Measurements from ENCODE around the gene LTF.

LTF gene

DNA sequence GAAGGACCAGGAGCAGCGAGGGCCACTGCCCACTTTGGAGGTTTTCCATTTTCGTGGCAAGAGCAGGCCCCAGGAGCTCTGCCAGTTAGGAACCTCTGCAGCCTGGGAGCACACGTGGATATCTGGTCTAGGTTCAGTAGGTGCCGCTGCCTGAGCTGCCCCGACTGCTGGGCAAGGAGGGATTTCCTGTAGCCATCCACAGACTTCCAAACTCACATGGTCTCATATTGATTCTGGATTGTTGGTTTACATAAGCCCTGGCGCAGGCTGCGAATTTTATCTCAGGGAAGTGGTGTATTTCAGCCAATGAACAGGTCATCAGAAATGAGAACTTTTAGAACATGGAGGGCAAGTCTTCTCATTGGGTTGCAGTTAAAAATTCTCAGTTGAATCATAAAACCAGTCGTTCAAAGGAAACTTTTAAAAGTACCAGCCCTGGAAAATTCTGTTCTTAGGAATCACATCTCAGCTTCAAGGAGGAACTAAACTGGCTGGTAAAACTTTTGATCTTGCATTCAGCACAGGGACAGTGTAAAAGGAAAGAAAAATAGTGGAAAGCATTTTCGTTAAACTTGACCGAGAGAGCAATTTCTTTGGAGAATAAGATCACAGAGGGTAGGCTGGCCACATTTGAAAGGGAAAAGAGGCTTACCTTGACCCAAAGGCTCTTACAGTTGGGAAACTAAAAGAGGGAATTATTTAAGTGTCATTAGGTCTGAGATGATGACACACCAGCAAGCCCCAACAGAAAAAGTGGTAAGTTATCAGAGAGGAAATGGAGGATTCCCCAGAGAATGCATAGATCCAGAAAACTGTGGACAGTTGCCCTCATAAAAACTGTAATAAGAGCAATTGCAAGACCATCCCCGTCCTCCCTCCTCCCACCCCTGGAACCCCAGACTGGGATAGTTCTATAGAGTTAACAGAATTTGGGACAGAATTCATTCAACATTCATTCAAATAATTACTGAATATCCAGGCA, 26.7 kb upstream of the LTF start:
- no peak for DNase-seq (ENCODE audit: extremely low read depth in 1 of 2, low read depth in 1 of 2)

DNA sequence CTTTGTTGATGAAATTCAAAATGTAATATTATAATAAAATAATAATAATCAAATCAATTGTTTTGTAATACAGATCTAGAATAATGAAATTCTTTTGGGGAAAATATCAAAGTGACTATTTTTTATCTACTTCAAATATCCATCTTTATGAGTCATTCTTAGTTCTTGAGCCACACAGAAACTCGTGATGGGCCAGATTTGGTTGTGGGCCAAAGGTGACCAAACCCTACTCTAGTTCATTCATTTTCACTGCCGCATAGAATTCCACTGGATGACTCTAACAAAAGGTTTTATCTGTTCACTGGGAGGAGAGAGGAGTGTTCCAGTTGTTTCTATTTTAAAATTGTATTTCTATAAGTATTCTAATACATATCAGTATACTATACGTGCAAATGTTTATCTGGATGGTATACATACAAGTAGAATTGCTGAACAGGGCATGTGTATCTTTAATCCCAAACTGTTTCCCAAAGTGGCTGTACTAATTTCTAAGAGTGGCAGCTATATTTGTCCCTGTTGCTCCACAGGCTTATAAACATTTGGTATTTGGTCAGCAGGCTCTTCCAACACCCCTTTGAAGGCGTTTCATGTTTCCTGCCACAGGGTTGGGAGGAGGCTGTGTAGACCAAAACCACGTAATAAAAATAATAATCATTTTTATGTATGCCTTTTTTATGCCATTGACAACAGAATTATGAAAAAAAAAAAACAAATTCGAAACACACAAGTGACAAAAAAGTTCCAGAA, 25.8 kb upstream of the LTF start:
- no peak for DNase-seq (ENCODE audit: extremely low read depth in 1 of 2, low read depth in 1 of 2)

DNA sequence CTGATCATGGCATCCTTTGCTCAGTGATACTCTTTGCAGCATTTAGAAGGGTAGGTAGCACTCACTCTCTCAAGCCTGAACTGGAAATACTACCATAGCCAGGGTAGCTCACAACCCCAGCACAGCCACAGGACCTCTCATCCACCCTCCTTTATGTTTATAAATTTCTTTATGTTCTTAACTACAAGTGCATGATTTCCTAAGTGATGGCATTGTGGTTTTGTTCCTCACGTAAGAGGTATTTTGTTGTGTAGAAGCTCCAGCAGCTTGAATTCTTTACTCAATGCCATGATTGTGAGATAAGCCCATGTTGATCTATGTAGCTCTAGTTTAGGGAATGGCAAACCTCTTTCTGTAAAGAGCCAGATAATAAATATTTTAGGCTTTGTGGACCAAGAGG, 25.2 kb upstream of the LTF start:
- DNase-seq (ENCODE audit: extremely low read depth in 1 of 2, low read depth in 1 of 2): no peak

DNA sequence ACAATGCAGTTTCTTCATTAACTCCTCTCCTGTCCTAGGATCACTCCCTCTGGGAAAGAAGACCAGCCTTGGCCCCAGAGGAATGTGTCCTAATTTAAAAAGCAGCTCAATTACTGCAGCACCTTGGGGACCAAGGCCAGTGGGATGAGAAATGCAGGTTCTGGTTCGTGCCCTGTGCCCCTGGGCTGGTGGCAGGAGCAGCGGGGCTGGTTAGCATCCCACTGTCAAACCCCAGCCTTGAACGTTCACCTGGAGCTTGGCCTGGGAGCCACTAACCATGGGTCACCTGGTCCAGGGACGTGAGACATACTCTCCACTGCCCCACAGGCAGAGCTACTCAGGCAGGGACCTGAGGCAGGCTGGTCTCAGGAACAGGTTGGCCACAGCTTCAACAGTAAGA, 24.7 kb upstream of the LTF start:
- no peak for DNase-seq (ENCODE audit: extremely low read depth in 1 of 2, low read depth in 1 of 2)

DNA sequence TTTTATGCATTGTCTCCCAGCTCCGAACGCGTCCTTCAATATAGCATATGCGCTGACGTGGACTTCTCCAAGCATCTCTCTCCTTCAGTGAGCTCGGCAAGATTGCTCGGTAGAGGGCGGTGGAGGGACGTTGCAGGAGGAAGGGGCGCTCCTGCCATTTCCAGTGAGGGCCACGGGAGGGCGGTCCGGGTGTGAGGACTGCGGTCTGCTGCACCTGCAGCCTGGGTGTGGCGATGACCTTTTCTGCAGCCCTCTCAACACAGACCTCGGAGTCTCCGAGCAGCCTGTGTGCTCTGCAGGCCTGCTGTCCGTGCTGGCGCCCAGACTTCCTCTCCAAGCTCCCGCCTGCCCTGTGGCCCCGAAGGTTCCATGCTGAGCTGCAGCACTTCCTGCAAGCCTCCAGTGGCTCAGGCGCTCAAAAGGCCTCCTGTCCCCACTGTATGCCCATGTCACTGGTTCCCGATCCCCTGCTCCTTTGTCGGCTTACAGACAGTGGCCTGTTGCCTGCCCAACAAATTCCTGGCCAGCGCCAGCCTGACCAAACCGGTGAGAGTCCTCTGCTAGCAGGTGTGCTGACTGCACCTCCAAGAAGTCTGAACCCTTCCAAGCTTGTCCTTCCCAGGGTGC, 24.1 kb upstream of the LTF start:
- peak; percentile 87 to 89 for DNase-seq (ENCODE audit: extremely low read depth in 1 of 2, low read depth in 1 of 2)

DNA sequence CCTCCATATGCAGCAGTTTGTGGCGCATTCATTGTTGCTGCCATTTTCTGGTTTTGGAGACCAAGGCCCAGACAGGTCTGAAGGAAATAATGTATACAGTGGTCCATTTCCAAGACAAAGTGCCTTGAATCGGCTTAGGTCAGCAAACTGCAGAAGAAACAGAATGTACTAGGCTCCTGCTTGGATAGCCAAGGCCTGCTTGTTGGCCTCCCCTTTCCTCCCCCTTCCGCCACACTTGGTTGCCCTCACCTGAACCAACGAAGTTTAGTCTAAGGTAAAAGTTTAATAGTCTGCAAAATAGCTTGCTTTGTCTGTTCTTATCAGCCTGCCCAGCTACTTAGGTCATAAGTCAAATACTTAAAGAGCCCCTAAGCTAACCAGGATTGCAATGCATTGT, 21.1 kb upstream of the LTF start:
- DNase-seq (ENCODE audit: extremely low read depth in 1 of 2, low read depth in 1 of 2): no peak

DNA sequence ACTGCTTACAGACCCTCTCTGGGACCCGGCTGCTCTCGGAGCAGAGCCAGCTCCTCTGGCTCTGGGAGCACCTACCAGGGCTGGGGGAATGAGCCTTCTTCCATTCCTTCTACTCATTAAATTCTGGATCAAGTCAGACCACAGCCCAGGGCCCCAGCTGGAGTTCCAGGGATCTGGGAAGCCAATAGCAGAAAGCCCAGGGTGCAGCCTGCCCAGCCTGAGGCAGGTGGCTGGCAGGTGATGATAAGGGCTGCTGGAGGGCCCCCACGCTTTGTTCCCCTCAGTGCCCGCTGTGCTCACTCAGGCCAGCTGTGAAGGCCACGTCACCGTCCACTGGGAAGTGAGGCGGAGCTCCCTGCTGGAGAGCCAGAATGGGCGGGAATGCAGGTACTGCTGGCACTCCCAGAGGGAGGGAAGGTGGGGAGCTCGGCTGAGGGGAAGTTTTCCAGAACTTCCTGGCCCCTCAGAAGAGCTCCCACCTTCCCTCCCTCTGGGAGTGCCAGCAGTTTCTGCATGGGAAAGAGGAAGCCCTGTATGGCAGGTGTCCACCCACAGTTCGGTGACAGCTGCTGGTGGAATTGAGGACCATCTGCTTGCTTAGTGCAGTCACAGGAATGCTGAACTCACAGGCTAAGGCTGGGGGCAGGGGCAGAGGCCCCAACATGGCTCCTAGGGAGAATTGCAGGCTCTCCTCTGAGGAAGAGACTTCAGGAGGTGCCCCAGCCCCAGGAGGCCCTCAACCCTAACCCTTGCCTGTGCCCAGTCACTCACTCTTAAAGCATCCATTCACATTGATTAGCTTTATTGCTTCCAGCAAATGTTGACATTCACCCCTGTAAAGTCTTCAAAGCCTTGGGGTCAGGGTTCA, 20.4 kb upstream of the LTF start:
- no peak for DNase-seq (ENCODE audit: extremely low read depth in 1 of 2, low read depth in 1 of 2)

DNA sequence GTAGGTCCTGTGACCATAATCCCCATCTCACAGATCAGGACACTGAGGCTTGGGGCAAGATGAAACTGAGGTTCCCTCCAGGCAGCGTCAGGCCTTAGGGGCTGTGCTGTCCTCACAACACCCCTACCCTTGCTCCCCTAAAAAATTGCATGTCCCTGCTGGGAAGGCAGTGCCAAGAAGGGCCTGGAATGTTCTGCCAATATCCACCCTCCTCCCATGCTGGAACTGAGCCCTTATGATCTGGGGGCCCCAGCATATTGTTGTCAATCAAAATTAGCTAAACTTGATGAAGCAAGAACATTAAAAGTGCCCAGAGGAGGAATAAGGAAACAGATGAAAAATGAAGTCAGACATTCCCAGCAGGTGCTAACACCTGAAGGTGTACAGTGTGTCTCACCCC, 19.7 kb upstream of the LTF start:
- no peak for DNase-seq (ENCODE audit: extremely low read depth in 1 of 2, low read depth in 1 of 2)

DNA sequence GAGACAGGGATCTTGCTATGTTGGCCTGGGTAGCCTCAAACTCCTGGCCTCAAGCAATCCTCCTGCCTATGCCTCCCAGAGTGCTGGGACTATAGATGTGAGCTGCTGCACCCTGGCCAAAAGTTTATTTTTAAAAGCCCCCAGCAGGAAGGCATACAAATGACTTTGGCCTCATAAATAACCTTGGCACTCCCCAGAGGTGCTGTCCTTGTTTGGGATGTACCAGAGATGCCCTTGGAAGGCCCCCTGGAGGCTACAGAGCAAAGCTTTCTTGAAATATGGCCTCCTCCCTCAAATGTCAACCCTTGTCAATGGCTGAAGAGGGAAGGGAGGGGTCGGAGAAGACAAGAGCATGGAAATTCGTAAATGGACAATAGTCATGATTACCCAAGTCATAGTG, 19.1 kb upstream of the LTF start:
- no peak for DNase-seq (ENCODE audit: extremely low read depth in 1 of 2, low read depth in 1 of 2)

DNA sequence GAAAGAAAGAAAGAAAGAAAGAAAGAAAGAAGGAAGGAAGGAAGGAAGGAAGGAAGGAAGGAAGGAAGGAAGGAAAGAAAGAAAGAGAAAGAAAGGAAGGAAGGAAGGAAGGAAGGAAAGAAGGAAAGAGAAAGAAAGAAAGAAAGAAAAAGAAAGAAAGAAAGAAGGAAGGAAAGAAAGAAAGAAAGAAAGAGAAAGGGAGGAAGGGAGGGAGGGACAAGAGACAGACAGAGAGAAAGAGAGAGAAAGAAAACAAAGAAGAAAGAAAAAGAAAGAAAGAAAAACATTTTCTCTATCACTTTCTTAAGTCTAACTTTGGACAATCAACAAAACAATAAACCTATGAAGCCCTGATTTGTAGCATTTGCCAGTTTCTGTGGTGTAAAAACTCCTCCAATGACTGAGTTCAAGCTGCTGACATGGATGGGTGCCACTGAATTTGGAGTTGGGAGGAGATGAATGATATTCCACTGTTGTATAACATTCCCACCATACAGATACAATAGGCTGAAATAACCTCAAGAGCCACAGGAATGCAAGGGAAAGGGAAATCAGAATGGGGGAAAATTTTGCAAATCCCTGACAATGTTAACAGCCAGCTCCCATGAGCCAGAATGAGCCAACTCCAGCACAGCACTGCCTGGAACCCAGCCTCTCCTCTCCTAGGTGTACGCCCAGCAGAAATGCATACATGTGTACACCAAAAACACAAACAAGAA, 18.1 kb upstream of the LTF start:
- no peak for DNase-seq (ENCODE audit: extremely low read depth in 1 of 2, low read depth in 1 of 2)

DNA sequence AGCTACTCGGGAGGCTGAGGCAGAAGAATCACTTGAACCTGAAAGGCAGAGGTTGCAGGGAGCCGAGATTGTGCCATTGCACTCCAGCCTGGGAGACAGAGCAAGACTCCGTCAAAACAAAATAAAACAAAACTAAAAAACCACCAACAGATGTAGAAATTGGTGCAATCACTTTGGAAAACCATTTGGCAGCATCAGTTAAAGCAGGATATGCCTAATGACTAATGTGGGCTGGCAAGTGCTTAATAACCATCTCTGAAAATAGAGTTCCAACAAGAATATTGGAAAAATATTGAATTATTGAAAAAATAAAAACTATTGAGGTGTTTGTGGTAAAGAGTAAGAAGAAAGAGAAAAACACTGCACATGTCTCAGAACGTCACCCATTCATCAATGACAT, 16.9 kb upstream of the LTF start:
- no peak for DNase-seq (ENCODE audit: extremely low read depth in 1 of 2, low read depth in 1 of 2)

DNA sequence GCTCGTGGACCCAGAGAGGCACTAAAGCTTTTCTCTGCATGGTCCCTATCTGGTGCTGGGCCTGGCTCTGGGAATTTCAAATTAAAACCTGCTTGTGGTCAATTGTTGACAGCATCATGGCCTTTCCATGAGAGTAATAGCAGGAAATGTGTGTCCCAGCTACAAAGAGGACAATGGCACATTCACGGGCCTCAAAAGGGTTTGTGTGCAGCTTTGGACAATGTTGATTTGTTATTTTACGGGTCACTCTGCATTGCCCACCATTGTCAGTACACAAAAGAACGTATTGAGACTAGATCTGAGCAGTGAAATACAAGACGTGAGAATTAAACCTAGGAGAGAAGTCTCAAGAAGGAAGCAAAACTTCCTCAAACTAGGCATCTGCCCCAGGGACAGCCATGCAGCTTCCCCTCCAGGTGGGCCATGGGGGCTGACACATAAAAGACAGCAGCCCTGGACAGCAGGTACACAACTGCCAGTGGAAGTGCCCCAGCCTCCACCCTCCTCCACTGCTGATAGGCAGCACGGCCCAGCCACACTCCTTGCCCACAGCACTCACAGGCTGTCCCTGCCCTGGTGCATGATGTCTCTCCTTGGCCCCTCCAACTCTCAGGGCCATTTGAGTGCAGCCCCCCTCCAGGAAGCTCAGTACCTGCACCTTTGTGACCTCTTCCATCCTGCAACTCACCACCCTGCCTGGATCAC, 15.9 kb upstream of the LTF start:
- DNase-seq (ENCODE audit: extremely low read depth in 1 of 2, low read depth in 1 of 2): no peak

DNA sequence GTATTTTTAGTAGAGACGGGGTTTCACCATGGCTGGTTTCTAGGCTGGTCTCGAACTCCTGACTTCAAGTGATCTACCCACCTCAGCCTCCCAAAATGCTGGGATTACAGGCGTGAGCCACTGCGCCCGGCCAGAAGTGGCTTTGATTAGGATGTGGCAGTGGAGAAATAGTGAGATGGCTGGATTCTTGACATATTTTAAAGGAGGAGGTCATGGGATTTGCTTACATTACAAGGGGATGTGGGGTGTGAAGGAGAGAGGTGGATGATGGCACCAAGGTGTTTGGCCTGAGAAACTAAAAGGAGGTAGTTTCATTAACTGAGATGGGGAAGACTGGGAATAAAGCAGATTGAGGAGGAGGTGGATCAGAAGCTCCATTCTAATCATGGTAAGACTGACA, 15.0 kb upstream of the LTF start:
- no peak for DNase-seq (ENCODE audit: extremely low read depth in 1 of 2, low read depth in 1 of 2)

DNA sequence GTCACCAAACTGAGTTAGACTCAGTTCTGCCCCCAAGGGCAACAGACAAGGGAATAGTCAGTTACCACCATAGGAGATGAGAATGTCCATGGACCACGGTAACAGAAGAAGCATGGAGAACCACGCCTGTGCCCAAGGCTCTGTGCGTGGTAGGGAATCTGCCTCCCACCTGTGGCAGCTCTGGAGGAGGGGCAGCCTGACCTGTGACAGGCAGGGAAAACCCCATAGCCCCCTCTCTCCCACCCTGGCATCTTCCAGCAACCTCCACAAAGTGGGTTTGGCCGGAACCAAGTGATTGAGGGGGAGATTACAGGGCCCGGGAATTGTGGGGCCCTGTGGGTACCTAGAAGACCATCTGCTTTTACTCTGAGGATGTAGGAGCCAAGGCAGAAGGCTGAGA, 14.3 kb upstream of the LTF start:
- DNase-seq (ENCODE audit: extremely low read depth in 1 of 2, low read depth in 1 of 2): no peak

DNA sequence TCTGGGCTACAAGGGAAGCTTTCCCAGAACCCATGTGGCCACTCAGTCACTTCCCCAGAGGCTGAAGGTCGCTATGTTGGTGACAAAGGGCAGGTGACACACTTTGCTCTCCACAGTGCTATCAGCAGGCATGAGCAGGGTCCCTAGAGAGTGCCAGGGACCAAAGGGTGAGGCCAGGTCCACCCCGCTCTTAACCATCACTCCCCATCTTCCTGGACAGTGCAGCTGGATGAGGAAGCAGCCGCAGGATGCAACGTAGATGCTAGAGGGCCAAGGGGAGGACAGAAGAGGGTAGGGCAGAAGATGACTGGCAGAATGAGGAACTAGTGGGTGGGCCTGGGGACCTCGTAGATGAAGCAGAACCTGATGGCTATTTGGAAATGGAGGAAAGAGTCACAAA, 13.6 kb upstream of the LTF start:
- no peak for DNase-seq (ENCODE audit: extremely low read depth in 1 of 2, low read depth in 1 of 2)

DNA sequence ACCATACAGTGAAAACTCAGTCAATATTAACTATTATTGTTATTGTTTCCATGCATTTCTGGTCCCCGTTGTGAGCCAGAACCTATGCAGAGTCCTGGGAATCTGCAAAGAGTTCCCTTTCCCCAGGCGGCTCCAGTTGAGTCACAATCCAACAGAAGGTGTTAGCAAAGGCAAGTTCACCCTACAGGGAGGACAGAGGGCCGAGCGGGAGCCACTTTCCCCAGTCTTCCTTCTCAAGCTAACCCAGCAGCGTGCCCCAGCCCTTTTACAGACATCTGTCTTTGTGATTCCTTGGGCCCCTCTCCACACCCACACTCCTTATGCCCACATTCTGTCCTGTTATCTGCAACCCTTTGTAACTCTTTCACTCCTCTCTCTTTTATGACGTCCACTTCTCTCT, 13.1 kb upstream of the LTF start:
- DNase-seq (ENCODE audit: extremely low read depth in 1 of 2, low read depth in 1 of 2): no peak

DNA sequence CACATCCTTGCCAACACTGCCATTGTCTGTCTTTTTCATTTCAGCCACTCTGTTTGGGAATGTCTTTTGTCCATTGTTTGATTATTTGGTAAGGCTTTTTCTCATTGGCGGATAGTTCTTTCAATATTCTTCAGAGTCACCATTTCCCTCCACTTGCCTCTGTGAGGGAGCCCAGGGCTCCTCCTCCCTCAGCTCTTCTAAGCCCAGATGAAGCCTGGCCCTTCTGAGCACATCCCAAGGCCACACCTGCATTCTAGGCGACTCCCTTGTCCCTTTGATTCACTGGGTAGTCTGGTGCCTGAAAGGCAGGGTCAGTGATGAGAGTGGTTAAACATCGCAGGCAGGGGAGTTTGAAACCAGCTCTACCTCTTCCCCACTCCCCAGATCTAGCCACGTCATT, 12.4 kb upstream of the LTF start:
- DNase-seq (ENCODE audit: extremely low read depth in 1 of 2, low read depth in 1 of 2): no peak

DNA sequence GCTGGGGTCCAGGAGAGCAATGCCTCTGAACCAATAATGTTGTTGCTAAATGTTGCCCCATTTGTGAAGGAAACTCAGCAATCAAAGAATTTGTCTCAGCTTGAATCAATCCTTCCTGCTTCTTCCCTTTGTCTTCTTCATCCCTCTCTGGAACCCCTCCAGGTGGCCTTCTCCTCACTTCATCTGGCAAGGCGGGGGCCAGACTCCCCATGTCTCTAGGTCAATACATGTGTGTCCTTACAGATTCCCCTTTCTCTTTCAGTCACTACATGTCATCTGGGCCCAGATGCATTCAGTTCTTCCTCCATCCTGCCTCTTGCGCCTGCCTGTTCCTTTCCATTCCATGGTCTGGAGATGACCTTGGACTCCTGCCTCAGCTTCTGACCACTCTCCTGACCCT, 8.0 kb upstream of the LTF start:
- no peak for DNase-seq (ENCODE audit: extremely low read depth in 1 of 2, low read depth in 1 of 2)

DNA sequence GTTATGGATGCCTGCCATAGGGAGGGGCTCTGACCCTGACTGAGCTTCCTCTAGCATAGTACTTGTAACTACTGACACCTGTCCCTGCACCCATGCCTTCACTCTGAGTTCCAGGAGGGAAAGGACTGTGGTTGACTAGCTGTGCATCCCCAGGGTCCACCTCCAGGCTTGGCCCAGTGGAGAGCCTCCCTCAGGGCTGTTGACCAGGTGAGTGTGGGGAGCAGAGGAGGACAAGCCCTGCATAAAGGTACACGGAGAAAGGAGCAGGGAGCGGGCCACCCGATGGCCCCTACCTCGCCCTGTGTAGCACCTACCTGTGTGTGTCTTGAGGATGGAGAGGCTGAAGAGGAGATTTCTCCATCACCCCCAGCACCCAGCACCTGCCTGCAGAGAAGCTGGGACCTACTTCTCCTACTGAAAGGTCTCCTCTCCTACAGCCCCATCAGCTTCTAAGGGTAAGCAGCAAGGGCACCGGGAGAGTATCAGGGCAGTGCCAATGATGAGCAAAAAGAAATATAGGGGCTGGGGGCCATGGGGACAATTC, 6.7 kb upstream of the LTF start:
- DNase-seq (ENCODE audit: extremely low read depth in 1 of 2, low read depth in 1 of 2): no peak
